22Rv1 (cell line): Measurements from ENCODE around the gene OLFML2A.

Source experiments
- CTCF ChIP-seq: fragments of 450-650 bp; IDR thresholded peaks from 2 replicates; pipeline ENCODE4 v1.5.1; 2017; ENCODE audit warnings: mild to moderate bottlenecking
- ZFX ChIP-seq: fragments of 450-650 bp; IDR thresholded peaks from 2 replicates; pipeline ENCODE4 v1.6.1; 2017; ENCODE audit warnings: antibody characterized with exemption, borderline replicate concordance

DNA sequence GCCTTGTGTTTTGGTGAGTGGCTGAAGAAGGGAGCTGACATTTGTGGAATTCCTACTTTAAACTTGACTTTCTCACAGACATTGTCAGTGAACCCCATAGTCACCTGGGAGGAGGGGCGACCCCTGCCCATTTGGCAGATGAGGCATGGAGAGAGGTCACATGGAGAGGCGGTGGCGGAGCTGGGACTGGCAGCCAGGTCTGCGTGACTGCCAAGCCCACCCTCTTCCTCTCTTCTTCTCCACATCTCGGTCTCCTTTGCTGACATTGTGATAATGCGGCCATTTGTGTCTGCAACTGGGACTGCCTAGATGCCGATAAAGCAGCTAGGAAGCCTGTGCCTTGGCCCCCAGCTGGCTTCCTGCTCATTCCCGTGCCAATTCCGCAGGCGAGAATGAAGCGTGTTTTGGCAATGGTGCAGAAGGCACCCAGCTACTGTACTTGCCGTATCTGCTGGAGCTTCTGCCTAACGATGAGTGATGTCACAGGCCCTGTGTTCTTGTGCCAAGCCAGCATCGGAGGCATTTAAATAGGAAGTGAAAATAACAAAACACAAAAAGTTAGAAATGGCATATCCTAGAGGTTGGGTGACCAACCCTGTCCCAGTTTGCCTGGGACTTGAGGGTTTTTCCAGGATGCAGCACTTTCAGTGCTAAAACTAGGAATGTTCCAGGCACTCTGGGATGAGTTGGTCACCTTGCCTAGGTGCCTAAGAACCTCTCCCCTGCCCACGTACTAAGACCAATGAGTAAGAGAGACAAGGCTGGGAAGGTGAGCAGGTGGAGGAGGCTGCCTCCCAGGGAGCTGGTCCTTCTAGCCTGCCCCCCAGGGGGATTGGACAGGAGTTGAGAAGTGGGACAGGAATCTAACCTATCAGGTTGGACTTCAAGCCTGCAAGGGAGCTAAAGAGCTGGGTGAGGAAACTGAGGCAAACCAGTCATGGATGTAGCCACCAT is 23.6 kb downstream of the OLFML2A start:
- TF ChIP-seq CTCF (no peak), ZFX (no peak)
